ENCODE results near the gene MCC.

MCC gene

GRCh38 chr5:113118765-113119164, 369.5 kb downstream of the MCC start:
- no peak overlapping the region for H3K4me3 ChIP-seq (ENCODE audit: low read depth, low read length)
- no peak for TF ChIP-seq CTCF (IDR thresholded peaks at IDR 0.05; ENCODE audit: control insufficient read depth, extremely low read depth, insufficient read depth)
- DNase-seq (ENCODE audit: low read depth) = no peak

- H3K4me3 ChIP-seq (ENCODE audit: low read depth, low read length) = no peak overlapping the region
- no peak for DNase-seq (ENCODE audit: low read depth)
- TF ChIP-seq CTCF (IDR thresholded peaks at IDR 0.05; ENCODE audit: control insufficient read depth, extremely low read depth, insufficient read depth) = no peak
These were observed 370.0 kb downstream of the MCC start for GRCh38 chr5:113118298-113118697.

- no peak overlapping the region for H3K4me3 ChIP-seq (ENCODE audit: low read depth, low read length)
- DNase-seq (ENCODE audit: low read depth) = no peak
- TF ChIP-seq CTCF (IDR thresholded peaks at IDR 0.05; ENCODE audit: control insufficient read depth, extremely low read depth, insufficient read depth) = no peak
These were observed 370.6 kb downstream of the MCC start for GRCh38 chr5:113117543-113118115.

GRCh38 chr5:113115956-113116355, 372.3 kb downstream of the MCC start:
- DNase-seq (ENCODE audit: low read depth) = no peak
- TF ChIP-seq CTCF (IDR thresholded peaks at IDR 0.05; ENCODE audit: control insufficient read depth, extremely low read depth, insufficient read depth) = no peak
- H3K4me3 ChIP-seq (ENCODE audit: low read depth, low read length) = no peak overlapping the region

- TF ChIP-seq CTCF (IDR thresholded peaks at IDR 0.05; ENCODE audit: control insufficient read depth, extremely low read depth, insufficient read depth) = no peak
- H3K4me3 ChIP-seq (ENCODE audit: low read depth, low read length) = no peak overlapping the region
- DNase-seq (ENCODE audit: low read depth) = no peak
These were observed 373.2 kb downstream of the MCC start for GRCh38 chr5:113115061-113115460.

- no peak for DNase-seq (ENCODE audit: low read depth)
- no peak overlapping the region for H3K4me3 ChIP-seq (ENCODE audit: low read depth, low read length)
- TF ChIP-seq CTCF (IDR thresholded peaks at IDR 0.05; ENCODE audit: control insufficient read depth, extremely low read depth, insufficient read depth) = no peak
These were observed 373.7 kb downstream of the MCC start for GRCh38 chr5:113114559-113114958.

GRCh38 chr5:113112435-113112834, 375.8 kb downstream of the MCC start:
- no peak for TF ChIP-seq CTCF (IDR thresholded peaks at IDR 0.05; ENCODE audit: control insufficient read depth, extremely low read depth, insufficient read depth)
- DNase-seq (ENCODE audit: low read depth) = peak; percentile 21
- H3K4me3 ChIP-seq (ENCODE audit: low read depth, low read length) = no peak overlapping the region
